ACC112 (cell line): ENCODE results near the gene SLC18A3.

Experiments
- H2AFZ ChIP-seq: fragments of 200-600 bp; sonication (generic); one replicate; pipeline ENCODE4 v1.6.0; 2017; ENCODE audit warnings: antibody characterized with exemption, low read length; ENCODE audit not compliant: unreplicated experiment
- H3K27ac ChIP-seq: fragments of 200-600 bp; sonication (generic); 2 replicates; pipeline ENCODE4 v1.5.1; 2014; ENCODE audit warnings: low read depth, mild to moderate bottlenecking, antibody characterized with exemption, low read length, moderate library complexity
- H3K27me3 ChIP-seq: fragments of 200-600 bp; sonication (generic); 2 replicates; pipeline ENCODE4 v1.6.1; 2014; ENCODE audit warnings: mild to moderate bottlenecking, antibody characterized with exemption, low read length, moderate library complexity, mixed read lengths; ENCODE audit not compliant: insufficient read depth
- H3K36me3 ChIP-seq: fragments of 200-600 bp; sonication (generic); 2 replicates; pipeline ENCODE4 v1.6.1; 2016; ENCODE audit warnings: mild to moderate bottlenecking, antibody characterized with exemption, low read length, moderate library complexity, mixed read lengths; ENCODE audit not compliant: insufficient read depth
- H3K4me1 ChIP-seq: fragments of 200-600 bp; sonication (generic); one replicate; pipeline ENCODE4 v1.6.1; 2016; ENCODE audit warnings: low read length, mixed read lengths; ENCODE audit not compliant: insufficient read depth, unreplicated experiment, control insufficient read depth
- H3K4me3 ChIP-seq: fragments of 200-600 bp; sonication (generic); 2 replicates; pipeline ENCODE4 v1.5.1; 2014; ENCODE audit warnings: mild to moderate bottlenecking, low read depth, low read length
- H3K79me2 ChIP-seq: fragments of 200-600 bp; sonication (generic); one replicate; pipeline ENCODE4 v1.6.0; 2016; ENCODE audit warnings: low read length; ENCODE audit not compliant: control insufficient read depth, unreplicated experiment, insufficient read depth

SLC18A3 gene

DNA sequence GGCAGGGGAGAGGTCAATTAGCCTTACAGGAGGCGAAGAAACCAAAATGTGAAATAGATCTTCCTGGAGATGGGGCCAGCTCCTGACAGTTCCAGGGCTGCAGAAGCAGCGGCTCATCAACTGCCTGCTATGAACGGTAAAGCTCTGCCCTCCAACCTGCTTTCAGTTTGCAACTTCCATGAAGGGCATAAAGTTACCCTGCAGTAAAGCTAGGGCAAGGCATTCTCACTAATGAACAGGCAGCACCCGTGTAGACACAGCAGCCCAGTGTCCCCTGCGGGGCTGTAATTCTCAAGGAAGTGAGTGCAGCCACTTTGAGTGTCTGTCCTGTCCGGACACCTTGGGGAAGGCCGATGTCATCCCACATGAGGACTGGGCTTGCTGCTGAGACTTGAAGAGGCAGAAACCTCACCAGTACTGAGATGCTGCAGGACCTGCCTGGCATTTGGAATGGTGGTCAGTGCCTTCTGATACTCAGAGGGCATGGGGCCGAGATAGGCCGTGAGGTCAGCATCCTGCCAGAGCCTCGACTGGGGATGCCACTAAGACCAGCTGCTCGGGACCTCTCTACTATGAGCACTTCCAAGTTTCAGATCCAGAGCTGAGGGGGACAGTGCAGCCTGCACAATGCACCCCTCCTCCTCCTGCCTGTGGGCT is 43.3 kb downstream of the SLC18A3 start:
- Histone ChIP-seq H3K27me3 (peaks cover 73% of the 10 kb centered on the region), H2AFZ (no peak overlapping the region), H3K79me2 (no peaks in the 10 kb centered on the region), H3K4me3 (no peak overlapping the region), H3K36me3 (no peaks in the 10 kb centered on the region), H3K4me1 (no peaks in the 10 kb centered on the region), H3K27ac (no peak overlapping the region)

DNA sequence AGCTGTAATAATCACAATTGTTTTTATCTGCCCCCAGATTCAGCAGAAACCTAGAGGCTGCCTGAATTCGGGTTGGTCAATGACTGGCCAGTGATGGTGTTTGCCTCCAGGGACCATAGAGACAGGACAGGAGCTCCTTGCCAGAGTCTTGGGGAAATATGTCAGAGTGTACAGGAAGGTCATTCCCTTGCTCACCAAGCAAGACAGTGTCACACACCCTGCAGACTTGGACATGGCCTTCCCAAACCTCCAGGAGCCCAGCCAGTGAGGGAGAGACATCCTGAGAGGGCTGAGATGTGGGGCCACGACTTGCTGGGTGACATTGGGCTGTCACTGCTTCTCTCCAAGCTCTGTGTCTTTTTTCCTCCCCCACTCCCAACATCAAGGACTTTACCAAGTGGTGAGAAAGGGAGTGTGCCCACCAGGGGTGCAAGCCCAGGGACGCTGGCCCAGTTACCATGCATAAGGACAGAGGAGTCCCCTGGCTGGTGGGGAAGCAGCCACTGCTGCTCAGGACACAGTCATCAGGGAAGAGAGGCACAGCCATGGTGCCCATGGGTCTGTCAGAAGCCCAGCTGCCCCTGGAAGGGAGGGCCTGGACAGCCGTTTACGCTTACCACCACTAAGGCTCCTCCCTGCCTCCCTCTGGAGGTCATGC is 44.1 kb downstream of the SLC18A3 start:
- Histone ChIP-seq H3K27ac (no peak overlapping the region), H3K27me3 (peaks cover 65% of the 10 kb centered on the region), H3K4me3 (no peak overlapping the region), H3K4me1 (no peaks in the 10 kb centered on the region), H3K36me3 (no peaks in the 10 kb centered on the region), H3K79me2 (no peaks in the 10 kb centered on the region), H2AFZ (no peak overlapping the region)

DNA sequence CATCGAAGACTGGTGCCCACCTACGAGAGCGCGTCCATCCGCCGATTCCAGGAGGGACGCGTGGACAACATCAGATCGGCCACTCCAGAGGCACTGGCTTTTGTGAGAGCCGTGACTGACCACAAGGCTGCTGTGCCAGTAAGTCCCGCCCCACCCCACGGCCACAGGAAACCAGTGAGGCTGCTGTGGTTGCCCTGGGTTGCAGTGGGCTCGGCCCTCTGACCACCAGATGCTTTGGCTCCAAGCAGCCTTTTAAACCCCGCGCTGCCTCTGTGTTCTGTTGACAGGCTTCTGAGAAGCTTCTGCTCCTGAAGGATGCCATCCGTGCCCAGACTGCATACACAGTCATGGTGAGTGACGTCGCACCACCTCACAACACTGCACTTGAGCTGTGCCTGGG is 45.0 kb downstream of the SLC18A3 start:
- no peak overlapping the region for H2AFZ ChIP-seq
- no peak overlapping the region for H3K4me3 ChIP-seq
- no peaks in the 10 kb centered on the region for H3K36me3 ChIP-seq
- no peaks in the 10 kb centered on the region for H3K4me1 ChIP-seq
- H3K27ac ChIP-seq, result no peak overlapping the region
- H3K27me3 ChIP-seq, result peaks cover 57% of the 10 kb centered on the region
- H3K79me2 ChIP-seq, result no peaks in the 10 kb centered on the region

DNA sequence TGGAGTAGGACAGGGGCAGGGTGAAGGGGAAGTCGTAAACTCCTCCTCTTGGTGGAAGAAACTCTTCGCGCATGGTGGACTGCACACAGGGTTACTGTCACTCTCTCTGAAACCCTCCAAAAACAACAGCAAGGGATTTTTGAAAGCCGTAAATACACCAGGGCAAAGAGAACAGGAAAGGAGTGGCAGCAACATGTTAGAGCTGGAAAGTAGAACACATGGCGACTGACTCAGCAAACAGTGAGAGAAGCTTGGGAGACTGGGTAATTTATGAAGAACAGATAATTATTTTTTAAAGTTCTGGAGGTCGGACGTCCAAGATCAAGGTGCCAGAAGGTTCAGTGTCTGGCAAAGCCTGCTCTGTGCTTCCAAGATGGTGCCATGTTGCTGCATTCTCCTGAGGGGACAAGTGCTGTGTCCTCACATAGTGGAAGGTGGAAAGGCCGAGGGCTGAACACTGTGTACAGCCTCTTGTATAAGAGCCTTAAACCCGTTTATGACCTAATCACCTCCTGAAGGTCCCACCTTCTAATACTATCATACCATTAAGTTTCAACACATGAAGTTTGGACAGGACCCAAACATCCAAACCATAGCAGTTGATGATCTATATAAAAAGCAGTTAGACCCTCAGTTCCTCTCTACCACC is 46.9 kb downstream of the SLC18A3 start:
- H3K36me3 ChIP-seq, result no peaks in the 10 kb centered on the region
- H2AFZ ChIP-seq, result no peak overlapping the region
- H3K4me1 ChIP-seq, result no peaks in the 10 kb centered on the region
- H3K27ac ChIP-seq, result no peak overlapping the region
- H3K4me3 ChIP-seq, result no peak overlapping the region
- peaks cover 57% of the 10 kb centered on the region for H3K27me3 ChIP-seq
- no peaks in the 10 kb centered on the region for H3K79me2 ChIP-seq

DNA sequence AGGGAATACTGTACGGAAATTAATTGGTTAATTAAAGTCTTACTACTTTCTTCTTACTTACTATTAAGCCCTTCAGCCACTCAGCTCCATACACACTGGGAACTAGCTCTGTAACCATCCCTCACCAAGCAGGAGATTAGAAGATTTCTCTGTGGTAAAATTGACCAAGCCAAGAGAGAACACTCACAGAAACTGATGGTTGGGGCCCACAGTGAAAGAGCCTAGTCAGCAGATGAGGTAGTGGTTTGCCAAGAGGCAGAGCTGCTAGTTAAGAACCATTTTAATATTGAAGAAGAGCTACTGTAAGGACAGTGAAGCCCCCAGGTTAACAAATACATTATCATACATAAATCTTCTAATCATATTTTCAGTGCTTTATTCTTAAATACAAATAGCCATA is 47.5 kb downstream of the SLC18A3 start:
- H3K4me1 ChIP-seq, result no peaks in the 10 kb centered on the region
- H3K4me3 ChIP-seq, result no peak overlapping the region
- no peak overlapping the region for H3K27ac ChIP-seq
- no peaks in the 10 kb centered on the region for H3K79me2 ChIP-seq
- H3K36me3 ChIP-seq, result no peaks in the 10 kb centered on the region
- peaks cover 57% of the 10 kb centered on the region for H3K27me3 ChIP-seq
- no peak overlapping the region for H2AFZ ChIP-seq

DNA sequence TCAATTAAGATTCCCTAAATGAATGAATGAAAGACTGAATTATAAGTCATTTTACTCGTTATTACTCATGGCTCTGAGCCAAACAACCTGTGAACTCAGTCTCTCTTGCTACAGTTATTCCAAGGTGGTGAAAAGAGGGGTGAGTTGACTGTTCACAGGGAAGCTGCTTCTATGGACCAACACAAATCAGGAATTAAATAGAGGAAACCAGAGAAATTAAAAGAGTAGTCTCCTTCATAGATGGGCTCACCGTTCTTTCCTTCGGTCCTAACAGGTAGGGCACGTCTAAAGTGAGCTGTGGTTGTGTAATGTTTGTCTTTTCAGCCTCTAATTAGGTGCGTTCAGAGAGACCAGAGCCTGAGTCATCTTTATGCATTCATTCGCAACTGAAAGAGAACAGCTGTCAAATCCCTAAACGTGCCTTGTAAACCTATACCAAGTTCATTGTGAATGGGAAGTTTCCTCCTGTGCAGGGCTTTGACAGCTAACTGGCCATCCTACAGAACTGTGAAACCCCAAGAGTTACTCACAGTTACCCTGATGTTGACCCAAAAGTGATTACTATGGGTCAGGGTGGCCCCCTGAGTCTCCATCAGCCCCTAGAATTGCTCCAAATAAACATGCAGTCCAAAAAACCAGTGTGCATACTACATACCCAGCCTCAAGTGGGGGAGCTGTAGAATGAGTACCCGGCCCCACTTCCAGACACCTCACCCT is 51.2 kb downstream of the SLC18A3 start:
- Histone ChIP-seq H3K27ac (no peak overlapping the region), H2AFZ (no peak overlapping the region), H3K36me3 (no peaks in the 10 kb centered on the region), H3K27me3 (peaks cover 72% of the 10 kb centered on the region), H3K4me3 (no peak overlapping the region), H3K79me2 (no peaks in the 10 kb centered on the region), H3K4me1 (no peaks in the 10 kb centered on the region)
